ENCODE data around the gene MINDY4.

DNA sequence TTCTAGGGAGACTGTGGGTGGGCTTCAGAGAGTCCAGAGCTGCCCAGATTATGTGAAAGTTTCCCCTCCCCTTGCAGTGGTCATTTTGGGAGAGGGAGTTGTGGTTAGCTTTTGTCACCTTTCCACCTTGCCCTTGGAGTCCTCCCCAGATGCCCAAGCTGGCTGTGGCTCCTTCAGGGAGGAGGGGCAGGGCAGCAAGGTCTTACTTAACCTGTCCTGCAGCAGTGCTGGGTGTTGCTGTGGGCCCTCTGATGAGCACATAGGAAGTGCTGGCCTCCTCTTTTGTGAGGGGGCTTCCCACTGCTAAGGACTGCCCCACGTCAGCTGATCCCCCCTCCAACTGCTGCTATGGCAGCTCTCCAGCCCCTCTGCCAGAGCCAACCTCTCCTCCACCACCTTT lies 122.8 kb downstream of the MINDY4 start:
- TF ChIP-seq SMC3 (IDR thresholded peaks at IDR 0.05; ENCODE audit: borderline replicate concordance, low read length) (no peak), JUND (IDR thresholded peaks at IDR 0.05; ENCODE audit: low read depth, low read length) (no peak), DPF2 (IDR thresholded peaks at IDR 0.05) (no peak), RCOR1 (conservative IDR thresholded peaks at IDR 0.05; ENCODE audit: low read depth, low read length) (no peak), RAD21 (IDR thresholded peaks at IDR 0.05; ENCODE audit: insufficient read depth, low read depth, low read length) (no peak)
- TF ChIP-seq, protein P1, sequence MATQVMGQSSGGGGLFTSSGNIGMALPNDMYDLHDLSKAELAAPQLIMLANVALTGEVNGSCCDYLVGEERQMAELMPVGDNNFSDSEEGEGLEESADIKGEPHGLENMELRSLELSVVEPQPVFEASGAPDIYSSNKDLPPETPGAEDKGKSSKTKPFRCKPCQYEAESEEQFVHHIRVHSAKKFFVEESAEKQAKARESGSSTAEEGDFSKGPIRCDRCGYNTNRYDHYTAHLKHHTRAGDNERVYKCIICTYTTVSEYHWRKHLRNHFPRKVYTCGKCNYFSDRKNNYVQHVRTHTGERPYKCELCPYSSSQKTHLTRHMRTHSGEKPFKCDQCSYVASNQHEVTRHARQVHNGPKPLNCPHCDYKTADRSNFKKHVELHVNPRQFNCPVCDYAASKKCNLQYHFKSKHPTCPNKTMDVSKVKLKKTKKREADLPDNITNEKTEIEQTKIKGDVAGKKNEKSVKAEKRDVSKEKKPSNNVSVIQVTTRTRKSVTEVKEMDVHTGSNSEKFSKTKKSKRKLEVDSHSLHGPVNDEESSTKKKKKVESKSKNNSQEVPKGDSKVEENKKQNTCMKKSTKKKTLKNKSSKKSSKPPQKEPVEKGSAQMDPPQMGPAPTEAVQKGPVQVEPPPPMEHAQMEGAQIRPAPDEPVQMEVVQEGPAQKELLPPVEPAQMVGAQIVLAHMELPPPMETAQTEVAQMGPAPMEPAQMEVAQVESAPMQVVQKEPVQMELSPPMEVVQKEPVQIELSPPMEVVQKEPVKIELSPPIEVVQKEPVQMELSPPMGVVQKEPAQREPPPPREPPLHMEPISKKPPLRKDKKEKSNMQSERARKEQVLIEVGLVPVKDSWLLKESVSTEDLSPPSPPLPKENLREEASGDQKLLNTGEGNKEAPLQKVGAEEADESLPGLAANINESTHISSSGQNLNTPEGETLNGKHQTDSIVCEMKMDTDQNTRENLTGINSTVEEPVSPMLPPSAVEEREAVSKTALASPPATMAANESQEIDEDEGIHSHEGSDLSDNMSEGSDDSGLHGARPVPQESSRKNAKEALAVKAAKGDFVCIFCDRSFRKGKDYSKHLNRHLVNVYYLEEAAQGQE (IDR thresholded peaks at IDR 0.05; ENCODE audit: low read depth, low read length), result no peak
- TF ChIP-seq, protein P2, sequence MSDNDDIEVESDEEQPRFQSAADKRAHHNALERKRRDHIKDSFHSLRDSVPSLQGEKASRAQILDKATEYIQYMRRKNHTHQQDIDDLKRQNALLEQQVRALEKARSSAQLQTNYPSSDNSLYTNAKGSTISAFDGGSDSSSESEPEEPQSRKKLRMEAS (IDR thresholded peaks at IDR 0.05; ENCODE audit: low read depth, low read length), result no peak
